ENCODE measurements around the gene ACOT6. TPM values are rescaled to one million over a fixed set of nuclear protein-coding genes. Genes with fewer than 3 reads are reported as not detected.

ACOT6 gene
- total RNA-seq, 1 donor from 2014 or later, result not detected

Other genes starting within 250 kb of the ACOT6 start
- 48.1 and 54.8 TPM in 2 replicates for gene NUMB, start 154.0 kb upstream of the ACOT6 start, total RNA-seq
- gene RIOX1, start 121.6 kb upstream of the ACOT6 start, total RNA-seq, result 23.8 and 24.0 TPM in 2 replicates
- gene ACOT1, start 75.4 kb upstream of the ACOT6 start, total RNA-seq, result 1.5 and 1.6 TPM in 2 replicates
- gene HEATR4, start 53.6 kb upstream of the ACOT6 start, total RNA-seq, result not detected in 2 replicates
- gene ACOT2, start 43.3 kb upstream of the ACOT6 start, total RNA-seq, result 6.2 and 6.4 TPM in 2 replicates
- gene ACOT4, start 20.6 kb upstream of the ACOT6 start, total RNA-seq, result 1.3 and 1.4 TPM in 2 replicates
- 6.6 and 6.8 TPM in 2 replicates for gene DNAL1, start 32.5 kb downstream of the ACOT6 start, total RNA-seq
- gene PNMA1, start 101.9 kb downstream of the ACOT6 start, total RNA-seq, result 29.7 and 30.4 TPM in 2 replicates
- gene PTGR2, start 239.3 kb downstream of the ACOT6 start, total RNA-seq, result 1.5 and 2.1 TPM in 2 replicates